ENCODE results near the gene TSPEAR. TPM values are rescaled to one million over a fixed set of nuclear protein-coding genes. Genes with fewer than 3 reads are reported as not detected.

The TSPEAR gene
- total RNA-seq, 1 experiment from 2014 or later, result not detected

- CTCF ChIA-PET, result no interaction called here
- Histone ChIP-seq H3K9me3 (ENCODE audit: control insufficient read depth, insufficient read depth, low read depth, low read length) (no peaks in the 10 kb centered on the region), H3K4me1 (ENCODE audit: control insufficient read depth, insufficient read depth, low read length) (no peaks in the 10 kb centered on the region), H3K36me3 (ENCODE audit: control insufficient read depth, insufficient read depth, low read length) (no peaks in the 10 kb centered on the region), H3K27me3 (ENCODE audit: control insufficient read depth, insufficient read depth, low read length) (no peaks in the 10 kb centered on the region), H3K27ac (ENCODE audit: low read length) (no peak overlapping the region), H3K4me3 (ENCODE audit: low read depth in 2 of 2, low read length in 2 of 2) (no peak overlapping the region)
- intact Hi-C loops (cut with micrococcal nuclease; ENCODE audit: unreplicated experiment) (no loop called here), in situ Hi-C loops (cut with HindIII; ENCODE audit: low pct_unique_long_range_greater_than_20kb, low sequenced_read_pairs) (no loop called here)
- no peak for ATAC-seq
- POLR2A ChIA-PET, result no interaction called here
- DNase-seq (ENCODE audit: low read depth, low spot score), result no peak
- TF ChIP-seq, protein P1, sequence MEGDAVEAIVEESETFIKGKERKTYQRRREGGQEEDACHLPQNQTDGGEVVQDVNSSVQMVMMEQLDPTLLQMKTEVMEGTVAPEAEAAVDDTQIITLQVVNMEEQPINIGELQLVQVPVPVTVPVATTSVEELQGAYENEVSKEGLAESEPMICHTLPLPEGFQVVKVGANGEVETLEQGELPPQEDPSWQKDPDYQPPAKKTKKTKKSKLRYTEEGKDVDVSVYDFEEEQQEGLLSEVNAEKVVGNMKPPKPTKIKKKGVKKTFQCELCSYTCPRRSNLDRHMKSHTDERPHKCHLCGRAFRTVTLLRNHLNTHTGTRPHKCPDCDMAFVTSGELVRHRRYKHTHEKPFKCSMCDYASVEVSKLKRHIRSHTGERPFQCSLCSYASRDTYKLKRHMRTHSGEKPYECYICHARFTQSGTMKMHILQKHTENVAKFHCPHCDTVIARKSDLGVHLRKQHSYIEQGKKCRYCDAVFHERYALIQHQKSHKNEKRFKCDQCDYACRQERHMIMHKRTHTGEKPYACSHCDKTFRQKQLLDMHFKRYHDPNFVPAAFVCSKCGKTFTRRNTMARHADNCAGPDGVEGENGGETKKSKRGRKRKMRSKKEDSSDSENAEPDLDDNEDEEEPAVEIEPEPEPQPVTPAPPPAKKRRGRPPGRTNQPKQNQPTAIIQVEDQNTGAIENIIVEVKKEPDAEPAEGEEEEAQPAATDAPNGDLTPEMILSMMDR (IDR thresholded peaks at IDR 0.05), result no peak
- TF ChIP-seq, protein P2, sequence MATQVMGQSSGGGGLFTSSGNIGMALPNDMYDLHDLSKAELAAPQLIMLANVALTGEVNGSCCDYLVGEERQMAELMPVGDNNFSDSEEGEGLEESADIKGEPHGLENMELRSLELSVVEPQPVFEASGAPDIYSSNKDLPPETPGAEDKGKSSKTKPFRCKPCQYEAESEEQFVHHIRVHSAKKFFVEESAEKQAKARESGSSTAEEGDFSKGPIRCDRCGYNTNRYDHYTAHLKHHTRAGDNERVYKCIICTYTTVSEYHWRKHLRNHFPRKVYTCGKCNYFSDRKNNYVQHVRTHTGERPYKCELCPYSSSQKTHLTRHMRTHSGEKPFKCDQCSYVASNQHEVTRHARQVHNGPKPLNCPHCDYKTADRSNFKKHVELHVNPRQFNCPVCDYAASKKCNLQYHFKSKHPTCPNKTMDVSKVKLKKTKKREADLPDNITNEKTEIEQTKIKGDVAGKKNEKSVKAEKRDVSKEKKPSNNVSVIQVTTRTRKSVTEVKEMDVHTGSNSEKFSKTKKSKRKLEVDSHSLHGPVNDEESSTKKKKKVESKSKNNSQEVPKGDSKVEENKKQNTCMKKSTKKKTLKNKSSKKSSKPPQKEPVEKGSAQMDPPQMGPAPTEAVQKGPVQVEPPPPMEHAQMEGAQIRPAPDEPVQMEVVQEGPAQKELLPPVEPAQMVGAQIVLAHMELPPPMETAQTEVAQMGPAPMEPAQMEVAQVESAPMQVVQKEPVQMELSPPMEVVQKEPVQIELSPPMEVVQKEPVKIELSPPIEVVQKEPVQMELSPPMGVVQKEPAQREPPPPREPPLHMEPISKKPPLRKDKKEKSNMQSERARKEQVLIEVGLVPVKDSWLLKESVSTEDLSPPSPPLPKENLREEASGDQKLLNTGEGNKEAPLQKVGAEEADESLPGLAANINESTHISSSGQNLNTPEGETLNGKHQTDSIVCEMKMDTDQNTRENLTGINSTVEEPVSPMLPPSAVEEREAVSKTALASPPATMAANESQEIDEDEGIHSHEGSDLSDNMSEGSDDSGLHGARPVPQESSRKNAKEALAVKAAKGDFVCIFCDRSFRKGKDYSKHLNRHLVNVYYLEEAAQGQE (IDR thresholded peaks at IDR 0.05; ENCODE audit: insufficient read depth in 1 of 2, low read depth in 2 of 2, low read length in 1 of 2), result no peak
- no peak for TF ChIP-seq TCF7L2 (IDR thresholded peaks at IDR 0.05; ENCODE audit: low read depth, low read length)
- no peak for TF ChIP-seq POLR2AphosphoS5 (IDR thresholded peaks at IDR 0.05; ENCODE audit: low read depth, low read length)
- TF ChIP-seq SIN3A (IDR thresholded peaks at IDR 0.05; ENCODE audit: borderline replicate concordance, insufficient read depth, low read depth, low read length), result no peak
- BruUV-seq (replicated peaks), result no TSS peak
Measured at GRCh38 chr21:44467859-44468195, 243.5 kb downstream of the TSPEAR start.

DNA sequence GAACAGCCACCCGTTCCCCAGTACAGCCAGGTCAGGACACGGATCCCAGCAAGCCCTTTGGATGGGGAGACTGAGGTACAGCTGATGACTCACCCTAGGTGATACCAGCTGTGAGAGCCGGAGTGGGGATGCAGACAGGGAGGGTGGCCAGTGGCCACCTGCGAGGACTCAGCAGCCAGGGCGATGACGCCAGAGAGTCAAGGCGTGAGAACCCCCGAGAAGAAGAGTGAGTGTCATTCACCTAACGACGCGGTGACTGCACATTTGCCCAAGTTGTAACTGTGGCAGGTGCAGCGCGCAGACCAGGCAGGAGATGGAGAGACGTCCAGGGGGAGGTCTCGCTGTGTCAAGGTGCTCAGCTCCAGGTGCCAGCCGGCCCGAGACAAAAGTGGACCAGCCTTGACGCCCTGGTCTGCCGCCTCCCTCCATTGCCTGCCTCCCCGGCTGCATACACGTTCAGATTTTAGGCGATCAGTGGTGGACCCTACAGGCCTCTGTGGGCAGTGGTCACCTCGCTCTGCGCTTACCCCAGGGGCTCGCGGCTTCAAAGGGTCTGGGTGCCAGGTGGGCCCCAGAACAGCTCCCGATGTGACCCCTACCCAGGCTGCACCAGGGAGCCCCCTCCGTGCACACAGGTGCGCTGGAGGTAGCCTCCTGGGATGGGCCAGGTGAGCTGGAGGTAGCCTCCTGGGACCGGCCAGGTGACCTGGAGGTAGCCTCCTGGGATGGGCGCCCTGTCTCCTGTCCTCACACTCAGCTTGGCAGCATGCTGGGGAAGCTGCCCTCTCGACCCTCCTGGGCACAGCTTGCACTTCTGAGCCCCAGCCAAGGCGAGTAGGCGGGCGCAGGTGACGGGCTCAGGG lies 244.1 kb downstream of the TSPEAR start:
- no peaks in the 10 kb centered on the region for H3K36me3 ChIP-seq (ENCODE audit: control insufficient read depth, insufficient read depth, low read length)
- H3K27ac ChIP-seq (ENCODE audit: low read length), result no peak overlapping the region
- H3K4me3 ChIP-seq (ENCODE audit: low read depth in 2 of 2, low read length in 2 of 2), result no peak overlapping the region
- no peaks in the 10 kb centered on the region for H3K4me1 ChIP-seq (ENCODE audit: control insufficient read depth, insufficient read depth, low read length)
- no peak for ATAC-seq
- no peaks in the 10 kb centered on the region for H3K27me3 ChIP-seq (ENCODE audit: control insufficient read depth, insufficient read depth, low read length)
- ChIA-PET POLR2A (no interaction called here), CTCF (no interaction called here)
- no peak for TF ChIP-seq POLR2AphosphoS5 (IDR thresholded peaks at IDR 0.05; ENCODE audit: low read depth, low read length)
- no peak for TF ChIP-seq SIN3A (IDR thresholded peaks at IDR 0.05; ENCODE audit: borderline replicate concordance, insufficient read depth, low read depth, low read length)
- no peak for TF ChIP-seq TCF7L2 (IDR thresholded peaks at IDR 0.05; ENCODE audit: low read depth, low read length)
- TF ChIP-seq, protein P1 (IDR thresholded peaks at IDR 0.05), result no peak
- TF ChIP-seq, protein P2 (IDR thresholded peaks at IDR 0.05; ENCODE audit: insufficient read depth in 1 of 2, low read depth in 2 of 2, low read length in 1 of 2), result no peak
- no peak for DNase-seq (ENCODE audit: low read depth, low spot score)
- in situ Hi-C loops (cut with HindIII; ENCODE audit: low pct_unique_long_range_greater_than_20kb, low sequenced_read_pairs) (no loop called here), intact Hi-C loops (cut with micrococcal nuclease; ENCODE audit: unreplicated experiment) (no loop called here)
- no peaks in the 10 kb centered on the region for H3K9me3 ChIP-seq (ENCODE audit: control insufficient read depth, insufficient read depth, low read depth, low read length)
- no TSS peak for BruUV-seq (replicated peaks)
